NCI-H446 treated with DMSO at 0.1 percent for 48 hours (cell line): ENCODE measurements around the gene OR4M2.
"Not testable (repeated sequence)": the region's sequence is repeated elsewhere in the genome, so short reads cannot be mapped to it uniquely, and the experiment has no call there.

Source experiments
- DNase-seq: peaks from one replicate; lab custom pipeline; 2025; lab: John Stamatoyannopoulos, UW

Gene OR4M2

GRCh38 chr15:22080227-22080626 is at the start of gene OR4M2:
TSS of gene OR4M2 (plus strand) at chr15:22080527. CDS start at chr15:22080625, 98 bp downstream.
- DNase-seq, result not testable (repeated sequence)

GRCh38 chr15:22069267-22069666 is 11.1 kb upstream of the OR4M2 start:
- DNase-seq, result not testable (repeated sequence)

- not testable (repeated sequence) for DNase-seq
Observed at GRCh38 chr15:22081386-22081785, 1.1 kb downstream of the OR4M2 start.

- not testable (repeated sequence) for DNase-seq
Observed at GRCh38 chr15:22098616-22099253, 18.4 kb downstream of the OR4M2 start.

- DNase-seq, result not testable (repeated sequence)
Observed at GRCh38 chr15:22099289-22099891, 19.1 kb downstream of the OR4M2 start.

- DNase-seq, result not testable (repeated sequence)
Observed at GRCh38 chr15:22122033-22122432, 41.7 kb downstream of the OR4M2 start.
